HCT116 (cell line): ENCODE results near the gene ABHD12B. TPM values are rescaled to one million over a fixed set of nuclear protein-coding genes. Genes with fewer than 3 reads are reported as not detected.

ENCODE experiments used
- ATAC-seq: fragments of 200-7000 bp; cut with Tn5 transposase; 2 replicates; pipeline ENCODE4 v1.9.1; 2020; ENCODE audit warnings: mild to moderate bottlenecking, moderate library complexity
- BruUV-seq: library from RNA; stranded (reverse); fragments of 400-500 nt; replicated peaks from 2 replicates; lab custom pipeline; 2021; lab: Mats Ljungman, UMichigan
- CTCF ChIA-PET: fragments of 300-600 bp; sonication (Branson Sonifier 250); formaldehyde crosslinking; loops from one replicate; lab custom pipeline; 2021; ENCODE audit warnings: antibody characterized with exemption; lab: Charles Lee
- POLR2A ChIA-PET: fragments of 300-600, 350-600 bp; sonication (Branson Sonifier 250); formaldehyde crosslinking; loops from one replicate; lab custom pipeline; 2021; ENCODE audit warnings: antibody characterized with exemption; lab: Charles Lee
- RAD21 ChIA-PET, 2 experiments: fragments of 300-600 bp; sonication (Branson Sonifier 250); formaldehyde crosslinking; loops; one replicate each; lab custom pipeline; 2023; ENCODE audit warnings: low total read pairs in 2 of 2; ENCODE audit not compliant: uncharacterized antibody in 2 of 2, unreplicated experiment in 2 of 2, low non-redundant PET in 1 of 2; lab: Charles Lee
- DNase-seq: peaks from one replicate; pipeline ENCODE4 v3.0.0-alpha.2; 2010; ENCODE audit warnings: low read depth, low spot score
- H2AFZ ChIP-seq: fragments of 200-600 bp; shearing (Covaris generic), sonication (generic); 2 replicates; pipeline ENCODE4 v1.6.1; 2017; ENCODE audit warnings: low read depth, mixed run types, mixed read lengths, antibody characterized with exemption, low read length; ENCODE audit not compliant: poor library complexity, severe bottlenecking
- H3K27ac ChIP-seq: 2 replicates; pipeline ENCODE4 v1.5.1; 2012; ENCODE audit warnings: low read depth, low read length
- H3K27me3 ChIP-seq: fragments of 200-600 bp; sonication (generic); 2 replicates; pipeline ENCODE4 v1.6.1; 2016; ENCODE audit warnings: mixed run types, low read length, mixed read lengths; ENCODE audit not compliant: insufficient read depth
- H3K36me3 ChIP-seq, 2 experiments: fragments of 200-500 bp in 1 of 2; fragments of 200-600 bp in 1 of 2; sonication (Bioruptor generic) in 1 of 2; sonication (generic) in 1 of 2; 2 replicates each; pipeline versions ENCODE4 v1.5.1 to v1.6.1; 2014 to 2016; ENCODE audit warnings: low read length in 2 of 2, inconsistent platforms in 1 of 2, mixed read lengths in 1 of 2, mixed run types in 1 of 2; ENCODE audit not compliant: insufficient read depth in 2 of 2, control insufficient read depth in 1 of 2
- H3K4me1 ChIP-seq, 2 experiments: fragments of 200-600 bp in 1 of 2; sonication (generic) in 1 of 2; 2 replicates each; pipeline versions ENCODE4 v1.5.1 to v1.6.1; 2012 to 2017; ENCODE audit warnings: low read length in 2 of 2, inconsistent platforms in 1 of 2, mild to moderate bottlenecking in 1 of 2, mixed read lengths in 1 of 2, mixed run types in 1 of 2, moderate library complexity in 1 of 2; ENCODE audit not compliant: insufficient read depth in 2 of 2, control insufficient read depth in 1 of 2
- H3K4me2 ChIP-seq: fragments of 200-600 bp; sonication (generic); 2 replicates; pipeline ENCODE4 v1.6.1; 2017; ENCODE audit warnings: mixed run types, low read length, mixed read lengths
- H3K4me3 ChIP-seq, 2 experiments: fragments of 200-600 bp in 1 of 2; sonication (generic) in 1 of 2; replicated peaks in 1 of 2; 2 replicates each; pipeline ENCODE4 v1.5.1; 2011 to 2016; ENCODE audit warnings: low read length in 2 of 2, control low read depth in 1 of 2, low read depth in 1 of 2, mild to moderate bottlenecking in 1 of 2, mixed read lengths in 1 of 2, mixed run types in 1 of 2
- H3K79me2 ChIP-seq: fragments of 200-600 bp; sonication (generic); 2 replicates; pipeline ENCODE4 v1.6.1; 2017; ENCODE audit warnings: mild to moderate bottlenecking, mixed run types, low read length, moderate library complexity, mixed read lengths; ENCODE audit not compliant: insufficient read depth
- H3K9ac ChIP-seq: fragments of 200-600 bp; sonication (generic); 2 replicates; pipeline ENCODE4 v1.6.1; 2016; ENCODE audit warnings: low read length, mixed read lengths
- H3K9me2 ChIP-seq: fragments of 200-600 bp; sonication (generic), shearing (Covaris generic); 2 replicates; pipeline ENCODE4 v1.6.1; 2017; ENCODE audit warnings: mixed run types, mild to moderate bottlenecking, moderate library complexity; ENCODE audit not compliant: insufficient read depth
- H3K9me3 ChIP-seq, 2 experiments: fragments of 200-500 bp in 1 of 2; fragments of 200-600 bp in 1 of 2; sonication (Bioruptor generic) in 1 of 2; sonication (generic) in 1 of 2; 2 replicates each; pipeline ENCODE4 v1.6.1; 2014 to 2017; ENCODE audit warnings: low read length in 2 of 2, mixed read lengths in 2 of 2, inconsistent platforms in 1 of 2, low read depth in 1 of 2, mild to moderate bottlenecking in 1 of 2, mixed run types in 1 of 2, moderate library complexity in 1 of 2; ENCODE audit not compliant: control insufficient read depth in 1 of 2, insufficient read depth in 1 of 2
- H4K20me1 ChIP-seq: fragments of 200-600 bp; sonication (generic), shearing (Covaris generic); 2 replicates; pipeline ENCODE4 v1.6.1; 2017; ENCODE audit warnings: mixed run types, mild to moderate bottlenecking, moderate library complexity; ENCODE audit not compliant: insufficient read depth
- CEBPB ChIP-seq: IDR thresholded peaks from 2 replicates; pipeline ENCODE4 v1.6.1; 2012; ENCODE audit warnings: low read depth
- ELF1 ChIP-seq: IDR thresholded peaks from 2 replicates; pipeline ENCODE4 v1.6.1; 2012; ENCODE audit warnings: low read depth, borderline replicate concordance
- FOSL1 ChIP-seq: IDR thresholded peaks from 2 replicates; pipeline ENCODE4 v1.6.1; 2012; ENCODE audit warnings: low read depth
- SIN3A ChIP-seq: IDR thresholded peaks from 2 replicates; pipeline ENCODE4 v1.6.1; 2012; ENCODE audit warnings: low read depth
- SP1 ChIP-seq: IDR thresholded peaks from 2 replicates; pipeline ENCODE4 v1.6.1; 2012; ENCODE audit warnings: low read depth
- TCF7L2 ChIP-seq: IDR thresholded peaks from 2 replicates; pipeline ENCODE4 v1.7.0; 2011; ENCODE audit warnings: borderline replicate concordance, inconsistent platforms; ENCODE audit not compliant: insufficient read depth, insufficient read length; ENCODE audit errors: extremely low read depth
- ZFX ChIP-seq: fragments of 450-650 bp; IDR thresholded peaks from 2 replicates; pipeline ENCODE4 v1.6.1; 2017
- intact Hi-C: fragments of 100-400 bp; cut with micrococcal nuclease; formaldehyde crosslinking; loops from 2 replicates; pipeline ENCODE4 v1.10.0; 2022
- total RNA-seq: library from RNA; stranded (reverse); gene quantifications from one replicate; pipeline ENCODE4 v1.2.1, GENCODE V29; 2021; ENCODE audit not compliant: unreplicated experiment
- TF ChIP-seq, protein P1 (sequence below), 3 experiments: fragments of 200-600 bp in 1 of 3; sonication (generic) in 1 of 3; IDR thresholded peaks in 2 of 3; conservative IDR thresholded peaks in 1 of 3; 2 replicates each; pipeline ENCODE4 v1.5.1; 2012 to 2017; ENCODE audit warnings: low read depth in 2 of 3, low read length in 2 of 3, antibody characterized with exemption in 1 of 3, borderline replicate concordance in 1 of 3, control low read depth in 1 of 3, mild to moderate bottlenecking in 1 of 3, mixed read lengths in 1 of 3, mixed run types in 1 of 3, moderate library complexity in 1 of 3; ENCODE audit not compliant: insufficient read depth in 1 of 3
- TF ChIP-seq, protein P2 (sequence below): IDR thresholded peaks from 2 replicates; pipeline ENCODE4 v1.6.1; 2012

Gene ABHD12B
- total RNA-seq, 1 experiment from 2014 or later = 0.74 TPM

DNA sequence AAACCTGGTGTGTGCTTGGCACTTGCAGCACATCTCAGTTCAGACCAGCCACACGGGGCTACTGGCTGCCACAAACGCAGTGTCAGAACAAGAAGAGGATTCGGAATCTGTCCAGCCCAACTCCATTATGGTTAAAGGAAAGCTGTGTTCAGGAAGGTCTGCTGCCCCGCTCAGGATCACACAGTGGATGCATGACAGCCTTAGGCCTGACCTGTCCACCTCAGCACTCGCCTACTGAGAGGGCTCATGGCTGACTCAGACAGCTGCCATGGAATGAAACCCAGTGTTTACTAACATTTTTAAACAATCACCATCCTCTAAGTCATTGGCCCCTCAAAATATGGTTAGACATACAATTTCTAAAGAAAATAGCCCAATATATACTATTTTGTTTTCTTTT lies 35.3 kb upstream of the ABHD12B start (continued):
- TF ChIP-seq, protein P1, sequence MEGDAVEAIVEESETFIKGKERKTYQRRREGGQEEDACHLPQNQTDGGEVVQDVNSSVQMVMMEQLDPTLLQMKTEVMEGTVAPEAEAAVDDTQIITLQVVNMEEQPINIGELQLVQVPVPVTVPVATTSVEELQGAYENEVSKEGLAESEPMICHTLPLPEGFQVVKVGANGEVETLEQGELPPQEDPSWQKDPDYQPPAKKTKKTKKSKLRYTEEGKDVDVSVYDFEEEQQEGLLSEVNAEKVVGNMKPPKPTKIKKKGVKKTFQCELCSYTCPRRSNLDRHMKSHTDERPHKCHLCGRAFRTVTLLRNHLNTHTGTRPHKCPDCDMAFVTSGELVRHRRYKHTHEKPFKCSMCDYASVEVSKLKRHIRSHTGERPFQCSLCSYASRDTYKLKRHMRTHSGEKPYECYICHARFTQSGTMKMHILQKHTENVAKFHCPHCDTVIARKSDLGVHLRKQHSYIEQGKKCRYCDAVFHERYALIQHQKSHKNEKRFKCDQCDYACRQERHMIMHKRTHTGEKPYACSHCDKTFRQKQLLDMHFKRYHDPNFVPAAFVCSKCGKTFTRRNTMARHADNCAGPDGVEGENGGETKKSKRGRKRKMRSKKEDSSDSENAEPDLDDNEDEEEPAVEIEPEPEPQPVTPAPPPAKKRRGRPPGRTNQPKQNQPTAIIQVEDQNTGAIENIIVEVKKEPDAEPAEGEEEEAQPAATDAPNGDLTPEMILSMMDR (IDR thresholded peaks at IDR 0.05 in 2 of 3, conservative IDR thresholded peaks at IDR 0.05 in 1 of 3; ENCODE audit: borderline replicate concordance in 1 of 3, insufficient read depth in 1 of 3, low read depth in 2 of 3, low read length in 2 of 3) = no peak
- TF ChIP-seq, protein P2, sequence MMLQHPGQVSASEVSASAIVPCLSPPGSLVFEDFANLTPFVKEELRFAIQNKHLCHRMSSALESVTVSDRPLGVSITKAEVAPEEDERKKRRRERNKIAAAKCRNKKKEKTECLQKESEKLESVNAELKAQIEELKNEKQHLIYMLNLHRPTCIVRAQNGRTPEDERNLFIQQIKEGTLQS = no peak
- TF ChIP-seq ELF1 (no peak), SIN3A (no peak)

DNA sequence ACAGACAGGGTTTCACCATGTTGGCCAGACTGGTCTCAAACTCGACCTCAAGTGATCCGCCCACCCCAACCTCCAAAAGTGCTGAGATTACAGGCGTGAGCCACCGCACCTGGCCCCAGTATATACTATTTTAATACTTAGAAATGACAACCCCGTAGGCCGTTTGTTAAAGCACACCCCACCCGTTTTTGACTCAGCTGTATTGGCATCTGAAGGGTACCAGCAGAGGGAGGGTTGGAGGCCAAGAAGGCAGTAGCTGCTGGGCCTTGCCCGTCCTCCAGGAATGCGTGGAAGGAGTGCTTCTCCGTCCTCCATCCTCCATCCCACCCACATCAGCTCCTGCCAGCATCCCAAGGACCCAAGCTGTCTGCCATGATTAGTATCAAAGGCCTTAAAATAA lies 34.6 kb upstream of the ABHD12B start:
- DNase-seq = no peak
- no peak overlapping the region for H3K9ac ChIP-seq
- peaks cover 0 to 3% of the 10 kb centered on the region in 2 experiments; a peak in 1 of 4 replicates for H3K4me1 ChIP-seq
- H3K9me2 ChIP-seq = no peaks in the 10 kb centered on the region
- no peak overlapping the region for H3K4me2 ChIP-seq
- no peak overlapping the region for H3K4me3 ChIP-seq
- CTCF ChIA-PET = no interaction called here
- RAD21 ChIA-PET = no interaction called here
- H3K27me3 ChIP-seq = 0 out of 2 replicates have a peak, but pooled peaks cover 3% of the 10 kb centered on the region
- no peaks in the 10 kb centered on the region for H3K79me2 ChIP-seq
- POLR2A ChIA-PET = no interaction called here
- no peaks in the 10 kb centered on the region for H4K20me1 ChIP-seq
- ATAC-seq = no peak
- no peaks in the 10 kb centered on the region for H3K36me3 ChIP-seq
- H3K9me3 ChIP-seq = no peaks in the 10 kb centered on the region
- TF ChIP-seq CEBPB (no peak), SP1 (no peak), TCF7L2 (no peak), ZFX (no peak), FOSL1 (no peak)
- TF ChIP-seq, protein P1 (IDR thresholded peaks at IDR 0.05 in 2 of 3, conservative IDR thresholded peaks at IDR 0.05 in 1 of 3; ENCODE audit: borderline replicate concordance in 1 of 3, insufficient read depth in 1 of 3, low read depth in 2 of 3, low read length in 2 of 3) = no peak
- BruUV-seq = no TSS peak
- H3K27ac ChIP-seq = no peak overlapping the region
- no peak overlapping the region for H2AFZ ChIP-seq
- intact Hi-C loops = no loop called here
